NCI-H2107 treated with DMSO at 0.1 percent for 48 hours (cell line): ENCODE results near the gene NAA16.

Experiments used
- DNase-seq: peaks from one replicate; lab custom pipeline; 2025; ENCODE audit not compliant: unreplicated experiment; lab: John Stamatoyannopoulos, UW

Gene NAA16

DNA sequence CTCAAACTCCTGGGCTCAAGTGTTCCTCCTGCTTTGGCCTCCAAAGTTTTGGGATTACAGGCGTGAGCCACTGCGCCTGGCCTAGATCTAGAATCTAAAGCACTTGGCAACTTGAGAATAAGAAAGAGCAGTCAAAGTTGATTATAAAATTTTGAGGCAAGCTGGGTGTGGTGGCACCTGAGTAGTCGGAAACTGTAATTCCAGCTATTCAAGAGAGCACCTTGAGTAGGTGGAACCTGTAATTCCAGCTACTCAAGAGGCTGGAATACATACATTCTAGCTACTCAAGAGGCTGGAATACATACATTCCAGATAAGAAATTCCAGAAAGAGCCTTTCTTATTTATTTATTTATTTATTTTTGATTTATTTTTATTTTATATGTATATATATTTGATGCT is 8.3 kb upstream of the NAA16 start:
- DNase-seq, result no peak

DNA sequence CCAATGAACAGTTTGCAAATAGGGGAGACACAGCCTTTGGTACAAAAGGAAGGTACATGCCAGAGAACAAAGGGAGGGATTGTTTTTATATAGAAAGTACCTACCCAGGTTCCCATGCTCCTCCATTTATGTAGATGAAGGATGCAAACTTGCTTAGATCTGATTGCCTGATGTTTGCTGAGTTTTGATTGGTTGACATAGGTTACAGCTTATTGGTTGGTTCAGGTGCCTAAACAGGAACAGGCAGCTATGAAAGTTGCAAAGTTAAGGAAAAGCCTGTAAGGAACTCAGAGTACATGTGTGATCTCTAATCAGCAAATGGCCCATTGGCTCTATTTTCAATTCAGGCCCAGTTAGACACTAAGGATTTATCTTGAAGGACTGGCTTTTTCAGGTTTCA is 6.5 kb upstream of the NAA16 start:
- DNase-seq, result no peak

DNA sequence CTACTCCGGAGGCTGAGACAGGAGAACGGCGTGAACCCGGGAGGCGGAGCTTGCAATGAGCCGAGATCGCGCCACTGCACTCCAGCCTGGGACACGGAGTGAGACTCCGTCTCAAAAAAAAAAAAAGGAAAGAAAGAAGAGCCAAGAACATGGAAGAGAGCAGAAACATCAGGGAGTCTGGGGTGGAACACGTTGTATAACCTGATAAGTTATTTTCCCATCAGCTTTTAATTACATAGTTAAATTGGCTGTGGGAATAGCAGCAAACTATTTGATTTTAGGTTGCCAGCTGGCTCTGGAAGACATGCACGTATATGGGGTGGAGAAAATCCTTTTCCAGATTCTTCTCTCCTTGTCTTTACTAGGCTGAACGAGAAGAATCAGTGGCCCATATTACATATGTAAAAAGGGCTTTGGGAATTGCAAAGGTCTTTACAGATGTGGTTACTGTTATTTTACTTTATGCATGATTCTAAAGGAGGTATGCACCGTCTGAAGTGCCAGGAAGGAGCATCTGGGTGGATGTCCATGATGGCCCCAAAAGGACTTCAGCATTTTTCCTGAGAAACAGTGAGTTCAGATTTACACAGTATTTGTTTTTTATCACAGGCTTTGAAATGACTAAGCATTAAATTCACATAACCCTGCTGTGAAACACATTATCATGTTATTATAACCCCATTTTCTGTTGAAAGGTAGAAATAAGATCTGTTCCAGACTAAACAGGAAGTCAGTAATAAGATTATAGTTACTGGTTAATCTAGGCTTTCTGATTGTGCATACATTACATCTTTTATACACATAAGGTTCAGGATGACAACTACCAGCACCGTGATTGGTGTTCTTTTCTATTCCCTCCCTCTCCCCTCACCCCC is 4.6 kb upstream of the NAA16 start:
- no peak for DNase-seq

DNA sequence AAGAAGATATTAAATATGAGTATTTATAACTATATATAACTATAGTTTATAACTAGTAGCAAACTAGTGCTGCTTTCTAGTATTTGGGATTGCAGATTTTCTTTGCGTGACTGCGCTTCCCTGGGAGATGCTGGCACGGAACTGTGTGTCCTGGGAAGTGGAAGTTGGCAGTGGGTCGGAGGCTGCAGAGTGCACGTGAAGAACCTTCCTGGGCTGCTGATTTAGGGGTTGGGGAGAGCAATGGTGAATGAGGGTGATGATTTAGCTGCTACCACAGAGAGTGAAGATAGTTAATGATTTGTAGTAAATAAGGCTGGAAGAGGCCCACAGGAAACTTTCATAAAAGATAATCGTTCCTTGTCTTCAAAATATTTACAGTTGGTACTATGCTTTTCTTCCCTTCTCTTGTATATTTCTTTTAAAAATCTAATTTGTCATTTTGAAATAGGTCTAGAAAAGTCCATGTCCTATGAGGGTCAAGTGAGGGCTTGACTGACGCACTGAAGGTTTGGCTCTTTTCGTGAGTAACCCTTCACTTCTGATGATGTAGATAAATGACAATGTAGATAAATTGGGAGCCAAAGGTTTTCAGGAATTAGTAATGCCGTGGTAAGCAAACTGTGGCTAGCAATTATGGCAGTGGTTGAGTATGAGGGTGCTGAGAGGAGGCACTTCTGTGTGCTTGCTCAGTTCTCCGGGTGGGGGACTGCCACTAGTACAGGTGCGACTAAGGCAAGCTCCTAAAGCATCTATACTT is 3.0 kb upstream of the NAA16 start:
- no peak for DNase-seq

DNA sequence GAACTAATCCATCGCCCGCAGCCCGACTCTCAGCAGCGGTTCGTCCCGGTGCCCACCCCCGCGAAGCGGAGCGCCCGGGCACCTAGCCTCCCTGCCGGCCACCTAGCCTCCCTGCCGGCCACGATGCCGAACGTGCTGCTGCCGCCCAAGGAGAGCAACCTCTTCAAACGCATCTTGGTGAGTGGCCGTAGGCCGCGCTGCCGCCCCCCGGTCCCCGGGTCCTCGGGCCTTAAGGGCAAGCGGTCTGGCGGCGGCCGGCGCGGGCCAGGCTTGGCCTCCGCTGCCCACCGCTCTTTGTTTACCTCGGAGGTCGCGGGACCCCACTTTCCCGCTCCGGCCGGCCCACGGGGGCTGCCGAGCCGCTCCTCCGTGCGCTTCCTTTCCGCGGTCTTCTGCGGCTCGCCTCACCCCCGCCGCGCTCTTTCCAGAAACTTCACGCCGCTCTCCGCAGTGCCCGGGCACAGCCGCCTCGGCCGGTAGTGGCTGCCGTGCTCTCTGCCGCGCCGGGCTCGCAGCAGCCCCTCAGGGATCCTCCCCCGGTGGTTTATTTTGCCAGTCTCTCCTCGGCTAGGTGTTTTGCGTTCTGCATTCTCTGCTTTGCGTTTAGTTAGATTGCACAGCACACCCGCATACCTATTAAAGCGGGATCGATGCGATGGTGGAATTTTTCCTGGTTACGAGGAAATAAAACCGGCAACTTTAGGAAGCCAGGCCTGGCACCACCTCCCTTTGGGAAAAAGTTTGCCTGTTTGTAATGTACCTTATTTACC is 524 bp downstream of the NAA16 start:
- DNase-seq, result no peak

DNA sequence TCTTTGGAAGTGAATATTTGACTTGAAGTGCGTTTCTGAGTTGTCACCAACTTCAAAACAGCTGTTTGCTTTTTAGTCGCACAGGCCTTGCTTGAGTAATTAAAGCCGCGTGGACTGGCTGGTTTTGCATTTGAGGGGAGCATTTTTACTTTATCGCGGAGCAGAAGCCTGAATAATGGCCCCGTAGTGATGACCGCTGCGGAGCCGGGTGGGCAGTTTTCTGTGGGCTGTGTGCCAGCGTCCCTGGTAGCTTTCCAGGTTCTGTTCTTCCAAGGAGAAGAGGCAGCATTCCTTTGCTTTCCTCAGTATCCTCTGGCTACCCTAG is 1.1 kb downstream of the NAA16 start:
- DNase-seq, result peak; percentile 2

DNA sequence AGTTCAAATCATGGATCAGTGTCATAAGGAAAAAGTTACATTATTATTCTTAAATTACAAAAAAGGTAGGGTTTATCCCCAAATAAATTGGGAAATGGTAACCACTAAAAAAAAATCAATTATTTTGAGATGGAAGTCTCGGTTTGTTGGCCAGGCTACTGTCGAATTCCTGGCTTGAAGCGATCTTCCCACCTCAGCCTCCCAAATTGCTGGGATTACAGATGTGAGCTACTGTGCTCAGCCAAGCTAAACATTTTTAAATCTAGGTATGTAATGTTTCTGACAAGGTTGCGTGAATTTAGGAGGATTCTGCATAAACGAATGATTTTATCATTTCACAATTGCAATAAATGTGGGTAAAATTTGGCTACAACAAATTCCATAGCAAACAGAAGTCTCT is 2.0 kb downstream of the NAA16 start:
- no peak for DNase-seq

DNA sequence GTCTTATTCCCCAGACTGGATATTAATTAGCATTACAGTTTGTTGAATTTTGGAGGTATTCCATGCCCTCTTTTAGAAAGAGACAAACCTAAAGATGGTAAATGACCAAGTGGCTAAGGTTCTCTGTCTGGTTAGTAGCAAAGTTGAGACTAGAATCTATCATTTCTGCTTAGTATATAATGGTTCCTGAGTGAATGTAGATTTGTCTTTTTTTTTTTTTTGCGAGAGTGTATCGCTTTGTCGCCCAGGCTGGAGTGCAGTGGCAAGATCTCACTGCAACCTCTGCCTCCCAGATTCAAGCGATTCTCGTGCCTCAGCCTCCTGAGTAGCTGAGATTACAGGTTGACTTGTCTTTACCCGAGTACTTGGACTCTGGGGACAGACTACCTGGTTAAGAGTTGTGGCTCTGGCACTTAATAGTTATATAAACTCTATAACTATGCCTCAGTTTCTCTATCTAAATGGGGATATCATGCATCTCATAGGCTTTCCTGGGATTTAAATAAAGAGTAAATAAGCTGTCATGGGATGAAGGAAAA is 2.7 kb downstream of the NAA16 start:
- DNase-seq, result no peak

DNA sequence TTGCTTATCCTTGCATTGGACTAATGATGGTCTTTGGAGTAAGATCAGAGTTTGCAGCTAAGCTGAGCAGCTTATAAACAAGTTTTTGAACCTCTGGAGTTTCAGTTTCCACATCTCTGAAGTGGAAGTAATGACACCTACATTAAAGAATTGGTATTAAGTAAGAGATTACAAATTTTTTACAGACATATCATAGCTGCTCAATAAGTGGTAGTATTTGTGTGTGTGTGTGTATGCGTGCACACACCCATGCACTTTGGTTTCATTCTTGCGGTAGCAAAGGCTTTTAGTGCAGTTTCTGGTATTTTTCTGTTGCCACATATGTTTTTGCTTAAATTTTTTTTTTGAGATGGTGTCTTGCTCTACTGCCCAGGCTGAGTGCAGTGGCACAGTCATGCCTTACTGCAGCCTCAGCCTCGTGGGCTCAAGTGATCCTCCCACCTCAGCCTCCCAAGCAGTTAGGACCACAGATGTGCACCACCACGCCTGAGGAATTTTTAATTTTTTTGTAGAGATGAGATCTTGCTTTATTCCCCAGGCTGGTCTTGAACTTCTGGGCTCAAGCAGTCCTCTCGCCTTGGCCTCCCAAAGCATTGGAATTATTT is 4.5 kb downstream of the NAA16 start:
- no peak for DNase-seq

DNA sequence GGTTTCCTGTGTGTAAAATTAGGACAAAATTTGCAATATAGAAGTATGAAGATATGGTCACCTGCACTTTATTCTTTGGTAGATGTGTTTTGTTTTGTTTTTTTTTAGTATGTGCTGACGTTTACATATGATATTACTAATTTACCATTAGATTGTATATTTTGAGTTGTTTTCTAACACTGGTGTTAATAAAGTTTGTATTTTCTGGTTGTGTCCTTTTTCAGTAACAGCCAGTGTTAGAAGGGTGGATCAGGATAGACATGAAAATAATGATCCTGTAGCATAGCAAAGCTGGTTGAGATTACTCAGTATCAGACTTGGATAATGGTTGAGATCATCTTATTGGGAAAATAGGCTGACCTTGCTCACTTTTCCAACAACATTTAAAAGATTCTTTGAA is 6.2 kb downstream of the NAA16 start:
- no peak for DNase-seq

DNA sequence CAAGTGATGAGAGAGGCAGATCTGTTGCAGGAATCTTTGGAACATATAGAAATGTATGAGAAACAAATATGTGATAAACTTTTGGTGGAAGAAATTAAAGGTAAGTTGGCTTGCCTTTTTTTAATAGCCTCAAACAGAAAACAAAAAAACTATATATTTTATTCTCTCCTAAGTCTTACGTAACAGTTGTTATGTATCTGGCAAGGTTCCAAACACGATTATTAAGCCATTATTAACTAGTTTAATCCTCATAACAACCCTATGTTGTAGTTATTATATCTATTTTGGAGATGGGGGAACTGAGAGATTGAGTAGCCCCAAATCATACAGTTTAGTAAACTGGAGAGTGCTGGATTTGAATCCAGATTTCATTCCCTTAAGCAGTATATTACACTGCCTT is 14.7 kb downstream of the NAA16 start:
- no peak for DNase-seq

DNA sequence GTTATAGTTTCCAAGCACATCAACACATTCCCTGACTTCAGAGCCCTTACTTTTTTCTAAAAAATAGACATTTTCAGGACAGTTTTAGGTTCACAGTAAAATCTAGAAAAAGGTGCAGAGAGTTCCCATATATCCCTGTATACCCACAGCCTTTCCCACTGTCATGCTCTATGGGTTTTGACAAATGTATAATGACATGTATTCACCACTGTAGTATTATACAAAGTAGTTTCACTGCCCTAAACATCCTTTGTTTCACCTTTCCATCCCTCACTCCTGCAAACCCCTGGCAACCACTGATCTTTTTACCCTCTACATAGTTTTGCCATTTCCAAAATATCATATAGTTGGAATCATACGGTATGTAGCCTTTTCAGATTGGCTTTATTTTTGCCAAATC is 15.6 kb downstream of the NAA16 start:
- no peak for DNase-seq

DNA sequence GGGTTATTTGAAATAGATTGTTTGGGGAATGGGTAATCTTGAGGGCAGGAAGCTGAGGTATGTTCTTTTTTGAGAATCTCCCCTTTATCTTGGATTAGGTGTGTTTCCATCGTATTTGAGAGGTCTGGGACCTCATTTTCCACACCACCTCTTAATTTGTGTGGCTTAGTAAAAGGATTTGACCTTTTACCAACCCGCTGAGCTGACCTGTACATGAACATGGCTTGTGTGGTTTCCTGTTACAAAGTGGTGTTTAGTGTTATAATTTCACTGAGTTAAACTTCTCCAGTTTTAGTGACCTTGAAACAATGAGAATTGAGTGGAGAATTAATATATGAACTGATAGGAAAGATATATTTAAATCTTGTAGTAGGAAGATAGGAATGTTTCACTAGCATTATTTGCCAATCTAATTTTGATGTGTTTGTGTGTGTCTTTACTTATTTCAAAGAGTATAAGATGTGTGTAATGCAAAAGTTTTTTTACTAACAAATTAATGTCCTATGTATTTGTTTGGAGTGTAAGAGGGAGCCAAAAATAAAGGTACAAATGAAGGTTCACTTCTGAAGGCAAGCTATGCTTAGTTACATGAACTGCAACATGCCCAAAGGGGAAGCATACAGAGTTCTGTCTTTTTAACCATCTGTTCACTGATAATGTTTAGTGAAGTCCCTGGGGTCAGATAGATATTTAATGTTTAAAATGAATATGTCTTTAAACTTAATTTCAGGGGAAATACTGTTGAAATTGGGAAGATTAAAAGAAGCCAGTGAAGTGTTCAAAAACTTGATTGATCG is 17.1 kb downstream of the NAA16 start:
- DNase-seq, result no peak

DNA sequence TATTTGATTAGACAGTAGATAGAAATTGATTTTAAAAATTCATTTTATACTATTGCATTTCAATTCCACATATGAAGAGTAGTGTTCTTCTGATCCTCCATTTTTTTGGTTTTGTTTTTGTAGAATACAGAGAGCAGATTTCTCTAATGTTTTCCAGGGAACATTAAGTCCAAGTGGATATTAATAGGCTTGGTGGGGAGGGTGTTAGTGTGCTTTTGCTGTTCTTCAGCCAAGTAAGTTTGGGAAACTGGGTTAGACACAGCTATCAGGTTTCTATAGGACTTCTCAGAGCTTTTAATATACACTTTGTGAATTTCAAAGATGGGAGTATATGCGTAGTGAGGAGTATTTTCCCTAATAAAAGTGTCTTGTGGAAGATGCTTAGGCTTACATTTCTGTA is 21.8 kb downstream of the NAA16 start:
- DNase-seq, result no peak

DNA sequence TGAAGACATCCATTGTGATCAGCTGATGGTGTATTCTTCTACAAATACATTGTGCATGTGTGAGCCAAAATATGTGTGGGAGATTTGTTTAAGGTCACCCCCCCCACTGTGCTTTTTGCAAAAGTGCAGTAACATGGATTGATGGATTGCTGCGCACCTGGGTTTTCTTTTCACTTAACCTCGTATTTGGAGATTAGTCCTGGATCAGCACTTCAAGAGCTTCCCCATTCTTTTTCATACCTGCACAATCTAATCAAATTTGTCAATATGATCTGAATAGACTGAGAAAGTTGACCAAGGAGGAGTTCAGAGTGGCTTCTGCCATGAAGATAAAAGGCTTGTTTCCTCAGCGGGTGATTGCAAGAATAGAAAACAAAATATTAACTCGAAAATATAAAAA is 23.7 kb downstream of the NAA16 start:
- no peak for DNase-seq

DNA sequence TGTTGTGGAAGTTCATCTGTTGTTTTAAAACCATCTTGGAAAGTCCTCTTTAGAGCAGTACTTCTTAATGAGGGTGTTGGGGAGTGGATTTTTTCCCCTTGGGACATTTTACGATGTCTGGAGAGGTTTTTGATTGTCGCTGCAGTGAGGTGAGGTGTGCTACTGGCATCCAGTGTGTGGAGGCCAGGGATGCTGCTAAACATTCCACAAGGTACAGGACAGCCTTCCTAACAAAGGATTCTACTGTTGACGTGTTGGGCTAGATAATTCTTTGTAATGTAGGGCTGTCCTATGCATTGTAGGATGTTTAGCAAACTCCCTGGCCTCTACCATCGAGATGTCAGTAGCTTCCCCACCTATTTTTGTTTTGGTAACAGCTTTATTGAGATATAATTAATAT is 33.3 kb downstream of the NAA16 start:
- no peak for DNase-seq

DNA sequence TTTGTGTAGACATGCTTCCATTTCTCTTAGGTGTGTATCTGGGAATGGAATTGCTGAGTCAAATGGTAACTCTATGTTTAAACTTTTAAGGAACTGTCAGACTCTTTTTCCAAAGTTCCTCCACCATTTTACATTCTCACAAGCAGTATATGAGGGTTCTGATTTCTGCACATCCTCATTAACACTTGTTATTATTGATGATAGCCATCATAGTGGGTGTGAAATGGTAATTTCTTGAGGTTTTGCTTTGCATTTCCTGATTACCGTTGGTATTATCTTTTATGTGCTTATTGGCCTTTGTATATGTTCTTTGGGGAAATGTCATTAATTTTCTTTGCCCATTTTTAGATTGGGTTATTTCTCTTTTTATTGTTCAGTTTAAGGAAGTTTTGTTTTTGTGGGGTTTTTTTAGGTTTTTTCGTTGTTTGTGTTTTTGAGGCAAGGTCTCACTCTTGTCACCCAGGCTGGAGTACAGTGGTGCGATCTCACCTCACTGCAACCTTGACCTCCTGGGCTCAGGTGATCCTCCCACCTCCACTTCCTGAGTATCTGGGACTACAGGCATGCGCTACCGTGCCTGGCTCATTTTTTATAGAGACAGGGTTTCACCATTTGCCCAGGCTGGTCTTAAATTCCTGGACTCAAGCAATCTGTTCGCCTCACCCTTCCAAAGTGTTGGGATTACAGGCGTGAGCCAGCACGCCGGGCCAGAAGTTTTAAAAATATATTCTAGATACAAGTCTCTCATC is 34.3 kb downstream of the NAA16 start:
- no peak for DNase-seq

DNA sequence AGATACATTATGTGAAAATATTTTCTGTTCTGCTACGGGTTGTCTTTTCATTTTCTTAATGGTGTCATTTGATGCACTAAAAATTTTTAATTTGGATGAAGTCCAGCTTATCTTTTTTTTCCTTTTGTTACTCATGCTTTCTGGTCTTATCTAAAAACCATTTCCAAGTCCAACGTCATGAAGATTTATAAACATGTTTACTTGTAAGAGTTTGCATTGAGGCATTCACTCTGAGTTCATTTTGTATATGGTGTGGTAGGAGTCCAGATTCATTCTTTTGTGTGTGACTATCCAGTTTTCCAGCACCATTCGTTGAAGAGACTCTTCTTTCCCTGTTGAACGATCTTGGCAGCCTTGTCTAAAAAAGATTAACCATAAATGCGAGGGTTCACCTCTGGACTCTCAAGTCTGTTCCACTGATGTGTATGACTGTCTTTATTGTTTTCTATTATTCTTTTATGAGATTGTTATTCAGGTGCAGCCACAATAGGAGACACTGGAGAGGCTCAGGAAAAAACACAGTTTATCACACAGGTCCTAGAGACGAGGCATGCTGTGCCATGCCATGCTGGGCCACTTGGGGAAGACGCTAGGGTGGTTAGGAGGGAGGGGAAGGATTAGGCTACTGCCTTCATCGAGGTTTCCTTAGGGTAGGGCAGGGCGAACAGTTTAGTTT is 35.0 kb downstream of the NAA16 start:
- no peak for DNase-seq
